Mesendoderm (in vitro differentiated cells): ENCODE results near the gene BCL2.

Source experiments
- DNase-seq: peaks from one replicate; pipeline ENCODE4 v3.0.0; 2013
- H2AK5ac ChIP-seq: 2 replicates; pipeline ENCODE4 v1.6.1; 2013; ENCODE audit warnings: low read length, inconsistent platforms
- H2BK120ac ChIP-seq: 2 replicates; pipeline ENCODE4 v1.6.1; 2013; ENCODE audit warnings: low read depth, mild to moderate bottlenecking, low read length, moderate library complexity, mixed read lengths
- H2BK15ac ChIP-seq: replicated peaks from 2 replicates; pipeline ENCODE4 v1.6.1; 2013; ENCODE audit warnings: low read depth, mild to moderate bottlenecking, moderate library complexity
- H2BK5ac ChIP-seq: 2 replicates; pipeline ENCODE4 v1.6.1; 2013; ENCODE audit warnings: low read length, inconsistent platforms
- H3K18ac ChIP-seq: 2 replicates; pipeline ENCODE4 v1.6.1; 2013; ENCODE audit warnings: mild to moderate bottlenecking, low read length, mixed read lengths
- H3K23ac ChIP-seq: one replicate; pipeline ENCODE4 v1.6.1; 2013; ENCODE audit warnings: low read length
- H3K27ac ChIP-seq: 2 replicates; pipeline ENCODE4 v1.5.1; 2013; ENCODE audit warnings: low read depth, mild to moderate bottlenecking, inconsistent platforms, low read length, moderate library complexity
- H3K27me3 ChIP-seq: 2 replicates; pipeline ENCODE4 v1.6.1; 2013; ENCODE audit warnings: low read length, control low read depth, mild to moderate bottlenecking, inconsistent platforms; ENCODE audit not compliant: insufficient read depth, poor library complexity
- H3K36me3 ChIP-seq: 2 replicates; pipeline ENCODE4 v1.6.1; 2013; ENCODE audit warnings: low read length, inconsistent platforms; ENCODE audit not compliant: control insufficient read depth, insufficient read depth
- H3K4ac ChIP-seq: one replicate; pipeline ENCODE4 v1.6.1; 2013; ENCODE audit warnings: low read depth, mild to moderate bottlenecking, low read length, moderate library complexity
- H3K4me1 ChIP-seq: 2 replicates; pipeline ENCODE4 v1.6.1; 2013; ENCODE audit warnings: low read depth, low read length, inconsistent platforms; ENCODE audit not compliant: control insufficient read depth
- H3K4me2 ChIP-seq: 2 replicates; pipeline ENCODE4 v1.6.1; 2013; ENCODE audit warnings: low read length
- H3K4me3 ChIP-seq: 2 replicates; pipeline ENCODE4 v1.5.1; 2013; ENCODE audit warnings: mild to moderate bottlenecking, low read length
- H3K56ac ChIP-seq: one replicate; pipeline ENCODE4 v1.6.1; 2013; ENCODE audit warnings: low read length
- H3K79me1 ChIP-seq: 2 replicates; pipeline ENCODE4 v1.6.1; 2013; ENCODE audit warnings: low read length, inconsistent platforms
- H3K79me2 ChIP-seq: 2 replicates; pipeline ENCODE4 v1.6.1; 2013; ENCODE audit warnings: mild to moderate bottlenecking, low read length; ENCODE audit not compliant: control insufficient read depth, insufficient read depth
- H3K9ac ChIP-seq: 2 replicates; pipeline ENCODE4 v1.6.1; 2013; ENCODE audit warnings: low read length, inconsistent platforms
- H4K5ac ChIP-seq: one replicate; pipeline ENCODE4 v1.6.1; 2013; ENCODE audit warnings: low read length
- H4K8ac ChIP-seq: one replicate; pipeline ENCODE4 v1.6.1; 2013; ENCODE audit warnings: low read depth, mild to moderate bottlenecking, control low read depth, low read length, moderate library complexity
- WGBS: extraction: QIAGEN DNeasy Blood & Tissue Kit; methylation state at CpG from one replicate; pipeline ENCODE4 v1.1.7; 2013; ENCODE audit warnings: low lambda C conversion rate, missing lambda C conversion rate; ENCODE audit not compliant: insufficient coverage; ENCODE audit errors: extremely low coverage; 5-methylcytosine and 5-hydroxymethylcytosine counted together

Gene BCL2

GRCh38 chr18:63207143-63207790 is 112.3 kb downstream of the BCL2 start:
- no peak overlapping the region for H3K56ac ChIP-seq
- WGBS, result no CpG with 5 or more reads among the region's 14 CpGs
- no peaks in the 10 kb centered on the region for H3K36me3 ChIP-seq
- no peak overlapping the region for H2BK120ac ChIP-seq
- H3K27ac ChIP-seq, result no peak overlapping the region
- H3K23ac ChIP-seq, result no peak overlapping the region
- H4K8ac ChIP-seq, result no peak overlapping the region
- H2BK15ac ChIP-seq, result no peak overlapping the region
- no peak overlapping the region for H2AK5ac ChIP-seq
- H3K4me2 ChIP-seq, result no peak overlapping the region
- no peak overlapping the region for H3K9ac ChIP-seq
- no peak for DNase-seq
- no peak overlapping the region for H3K4ac ChIP-seq
- no peaks in the 10 kb centered on the region for H3K79me2 ChIP-seq
- H2BK5ac ChIP-seq, result no peak overlapping the region
- H3K4me3 ChIP-seq, result no peak overlapping the region
- H4K5ac ChIP-seq, result no peak overlapping the region
- no peaks in the 10 kb centered on the region for H3K79me1 ChIP-seq
- no peaks in the 10 kb centered on the region for H3K27me3 ChIP-seq
- H3K18ac ChIP-seq, result no peak overlapping the region
- H3K4me1 ChIP-seq, result no peaks in the 10 kb centered on the region

- DNase-seq, result no peak
- H2BK5ac ChIP-seq, result no peak overlapping the region
- H3K56ac ChIP-seq, result no peak overlapping the region
- no CpG with 5 or more reads among the region's 13 CpGs for WGBS
- H2BK120ac ChIP-seq, result no peak overlapping the region
- no peak overlapping the region for H3K23ac ChIP-seq
- H3K27ac ChIP-seq, result no peak overlapping the region
- H3K4ac ChIP-seq, result no peak overlapping the region
- H3K4me2 ChIP-seq, result no peak overlapping the region
- H4K5ac ChIP-seq, result no peak overlapping the region
- H3K79me2 ChIP-seq, result no peaks in the 10 kb centered on the region
- H2BK15ac ChIP-seq, result no peak overlapping the region
- H3K27me3 ChIP-seq, result no peaks in the 10 kb centered on the region
- H3K4me3 ChIP-seq, result no peak overlapping the region
- no peak overlapping the region for H3K9ac ChIP-seq
- no peaks in the 10 kb centered on the region for H3K4me1 ChIP-seq
- H3K18ac ChIP-seq, result no peak overlapping the region
- H3K36me3 ChIP-seq, result no peaks in the 10 kb centered on the region
- no peak overlapping the region for H4K8ac ChIP-seq
- H3K79me1 ChIP-seq, result no peaks in the 10 kb centered on the region
- H2AK5ac ChIP-seq, result no peak overlapping the region
These were observed 113.0 kb downstream of the BCL2 start for GRCh38 chr18:63206433-63207142.

GRCh38 chr18:63205791-63206252 is 113.7 kb downstream of the BCL2 start:
- WGBS, result no CpG with 5 or more reads among the region's 6 CpGs
- Histone ChIP-seq H3K27ac (no peak overlapping the region), H2BK15ac (no peak overlapping the region), H3K4me1 (no peaks in the 10 kb centered on the region), H3K36me3 (no peaks in the 10 kb centered on the region), H3K56ac (no peak overlapping the region), H3K4me2 (no peak overlapping the region), H3K18ac (no peak overlapping the region), H3K9ac (no peak overlapping the region), H3K79me1 (no peaks in the 10 kb centered on the region), H2BK5ac (no peak overlapping the region), H4K5ac (no peak overlapping the region), H2AK5ac (no peak overlapping the region), H2BK120ac (no peak overlapping the region), H3K27me3 (no peaks in the 10 kb centered on the region), H3K23ac (no peak overlapping the region), H4K8ac (no peak overlapping the region), H3K4ac (no peak overlapping the region), H3K79me2 (no peaks in the 10 kb centered on the region), H3K4me3 (no peak overlapping the region)
- DNase-seq, result no peak

GRCh38 chr18:63203497-63203896 is 116.1 kb downstream of the BCL2 start:
- Histone ChIP-seq H3K9ac (no peak overlapping the region), H3K4me2 (no peak overlapping the region), H3K23ac (no peak overlapping the region), H3K4ac (no peak overlapping the region), H2BK5ac (no peak overlapping the region), H4K5ac (no peak overlapping the region), H3K56ac (no peak overlapping the region), H2BK120ac (no peak overlapping the region), H2AK5ac (no peak overlapping the region), H3K27me3 (no peaks in the 10 kb centered on the region), H2BK15ac (no peak overlapping the region), H3K4me3 (no peak overlapping the region), H3K79me1 (no peaks in the 10 kb centered on the region), H4K8ac (no peak overlapping the region), H3K79me2 (no peaks in the 10 kb centered on the region), H3K4me1 (no peaks in the 10 kb centered on the region), H3K18ac (no peak overlapping the region), H3K36me3 (no peaks in the 10 kb centered on the region), H3K27ac (no peak overlapping the region)
- no CpG with 5 or more reads among the region's 3 CpGs for WGBS
- no peak for DNase-seq

GRCh38 chr18:63202828-63203227 is 116.7 kb downstream of the BCL2 start:
- Histone ChIP-seq H2BK15ac (no peak overlapping the region), H3K56ac (no peak overlapping the region), H2AK5ac (no peak overlapping the region), H4K5ac (no peak overlapping the region), H3K18ac (no peak overlapping the region), H3K4me2 (no peak overlapping the region), H3K27me3 (no peaks in the 10 kb centered on the region), H3K4ac (no peak overlapping the region), H3K79me1 (no peaks in the 10 kb centered on the region), H4K8ac (no peak overlapping the region), H3K4me1 (no peaks in the 10 kb centered on the region), H3K4me3 (no peak overlapping the region), H3K36me3 (no peaks in the 10 kb centered on the region), H2BK120ac (no peak overlapping the region), H3K9ac (no peak overlapping the region), H3K23ac (no peak overlapping the region), H3K79me2 (no peaks in the 10 kb centered on the region), H2BK5ac (no peak overlapping the region), H3K27ac (no peak overlapping the region)
- no peak for DNase-seq
- WGBS, result no CpG with 5 or more reads among the region's 8 CpGs
